Cerebellar nuclear complex (tissue), 1 donor: ENCODE data around the gene NKX2-8.

ENCODE experiments used
- DNase-seq, 2 experiments: peaks; one replicate each; lab custom pipeline; 2025; lab: John Stamatoyannopoulos, UW

Gene NKX2-8

DNA sequence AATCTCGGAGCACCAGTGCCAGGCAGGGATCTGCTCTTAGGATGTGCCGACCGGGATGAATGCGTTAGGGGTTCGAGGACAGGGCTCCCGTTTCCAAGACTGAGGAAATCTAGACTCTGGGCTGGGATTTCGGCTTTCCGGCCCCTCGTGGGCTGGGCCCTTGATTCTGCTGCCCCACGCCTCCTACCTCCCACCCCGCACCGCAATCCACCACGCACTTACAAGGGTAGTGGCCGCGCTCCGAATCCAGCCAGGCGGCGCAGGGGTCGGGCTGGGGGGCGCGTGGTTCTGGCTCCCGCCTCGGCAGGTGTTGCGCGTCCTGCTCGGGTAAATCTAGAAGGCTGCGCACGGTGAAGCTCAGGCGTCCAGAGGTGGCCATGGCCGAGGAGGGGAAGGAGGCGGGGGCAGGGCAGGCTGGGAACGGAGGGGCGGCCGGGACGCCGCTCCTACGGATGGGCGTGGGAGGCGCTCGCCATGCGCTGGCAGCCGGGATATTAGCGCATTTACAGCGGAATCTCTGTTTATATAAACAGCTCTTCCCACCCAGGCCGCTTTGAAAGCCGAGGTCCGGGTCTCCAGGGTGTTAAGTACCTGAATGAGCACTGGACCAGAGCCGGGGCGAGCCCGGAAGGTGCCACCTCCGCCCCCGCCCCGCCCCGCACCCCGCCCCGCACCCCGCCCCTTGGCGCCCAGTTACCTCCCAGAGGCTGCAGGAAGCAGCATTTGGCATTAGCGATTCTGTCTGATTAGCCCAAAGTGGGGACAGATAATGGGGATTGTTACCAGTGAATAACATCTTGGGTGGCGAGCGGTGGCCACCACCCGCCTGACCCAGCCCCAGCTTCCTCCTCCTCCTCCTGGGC is at the start of gene NKX2-8:
NKX2-8 (minus strand) TSS at position 604 of the 863 bp plus-strand sequence; CDS start at position 379, 225 bp downstream.
- no peak for DNase-seq

DNA sequence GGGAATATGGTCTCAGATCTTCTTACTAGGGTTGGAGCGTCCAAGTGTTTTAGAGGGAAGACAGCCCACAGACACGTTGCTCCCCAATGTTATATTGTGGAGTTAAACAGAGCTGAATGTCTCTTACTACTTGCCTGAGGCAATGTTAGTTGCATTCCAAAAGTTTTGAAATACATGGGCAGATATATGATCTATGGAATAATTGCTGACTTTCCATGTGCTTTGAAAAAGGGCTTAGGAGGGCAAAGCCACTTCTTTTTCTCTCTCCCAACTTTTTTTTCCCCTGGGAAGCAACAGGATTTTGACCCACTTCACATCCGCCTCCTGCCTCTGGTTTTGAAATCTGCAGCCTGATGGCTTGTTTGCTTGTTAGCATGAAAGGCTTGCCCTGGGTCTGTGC is 45.6 kb upstream of the NKX2-8 start:
- no peak for DNase-seq

DNA sequence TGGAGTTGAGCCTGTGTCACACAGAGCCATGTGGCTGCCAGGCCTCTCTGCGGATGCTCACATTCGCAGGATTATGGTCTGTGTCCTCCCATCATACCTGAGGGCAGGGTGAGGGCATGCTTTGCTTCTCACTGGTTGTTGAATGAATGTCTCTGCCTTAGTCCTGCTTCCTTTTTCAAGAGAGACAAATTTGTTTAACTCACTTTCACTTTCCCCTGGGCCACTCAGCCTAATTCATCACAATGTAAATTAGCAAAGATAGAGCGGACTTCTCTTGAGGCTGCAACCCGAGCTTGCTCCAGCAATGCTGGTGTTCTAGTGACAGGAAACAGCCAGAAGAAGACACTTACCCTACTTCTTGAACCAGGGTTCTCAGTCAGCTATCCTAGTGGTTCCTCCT is 43.7 kb upstream of the NKX2-8 start:
- DNase-seq = no peak

DNA sequence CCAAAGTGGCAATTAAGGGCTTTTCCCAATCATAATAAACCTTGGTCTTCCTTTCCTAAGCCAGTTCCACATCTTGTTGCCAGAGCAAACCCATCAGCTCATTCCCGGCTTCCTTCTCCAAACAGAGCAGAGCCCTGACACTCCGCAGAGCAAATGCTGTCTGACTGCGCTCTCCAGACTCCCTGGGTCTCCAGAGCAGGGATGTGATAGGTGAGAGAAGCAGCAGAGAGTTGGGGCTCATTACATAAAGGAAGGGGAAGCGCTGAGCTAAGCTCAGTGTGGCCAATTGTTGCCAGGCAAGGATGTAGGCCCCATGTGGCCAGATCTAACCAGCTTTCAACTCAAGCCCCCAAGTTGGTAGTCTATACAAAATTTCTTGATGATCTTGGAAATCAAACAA is 43.0 kb upstream of the NKX2-8 start:
- no peak for DNase-seq

DNA sequence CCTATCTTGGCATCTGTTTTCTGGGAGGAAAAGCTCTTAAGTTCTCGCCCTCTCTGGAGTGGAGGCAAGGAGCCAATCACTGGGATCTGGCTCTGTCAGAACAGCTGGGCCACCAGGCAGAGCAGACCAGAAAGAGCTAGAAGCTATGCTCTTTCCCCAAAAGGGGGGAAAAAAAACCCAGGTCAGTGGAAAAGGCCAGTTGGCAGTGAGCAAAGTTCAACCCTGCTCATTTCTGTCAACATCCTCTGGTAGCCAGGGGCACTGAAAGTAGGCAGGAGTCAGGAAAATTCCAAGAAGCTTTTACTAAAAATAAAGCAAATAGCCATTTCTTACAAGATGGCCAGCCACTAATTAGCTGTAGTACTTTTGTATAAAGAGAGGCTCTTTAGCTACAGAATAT is 42.6 kb upstream of the NKX2-8 start:
- DNase-seq = no peak

DNA sequence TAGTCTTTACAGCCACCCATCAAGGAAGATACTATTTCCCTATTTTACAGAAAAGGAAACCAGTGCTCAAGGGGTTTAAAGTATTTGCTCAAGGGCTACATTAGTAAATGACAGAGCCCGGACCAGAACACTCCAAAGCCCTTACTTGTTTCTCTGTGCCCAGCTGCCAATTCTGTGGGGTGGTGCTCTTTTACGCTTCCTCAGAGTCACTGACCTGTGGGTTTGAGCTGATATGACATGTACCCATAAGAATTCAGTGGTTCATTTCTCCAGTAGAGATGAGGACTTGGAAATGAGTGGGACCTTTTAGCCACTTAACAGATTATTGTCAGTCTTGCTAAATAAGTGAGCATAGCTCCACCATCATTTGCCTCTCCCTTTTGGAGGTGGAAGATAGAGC is 37.4 kb upstream of the NKX2-8 start:
- no peak for DNase-seq

DNA sequence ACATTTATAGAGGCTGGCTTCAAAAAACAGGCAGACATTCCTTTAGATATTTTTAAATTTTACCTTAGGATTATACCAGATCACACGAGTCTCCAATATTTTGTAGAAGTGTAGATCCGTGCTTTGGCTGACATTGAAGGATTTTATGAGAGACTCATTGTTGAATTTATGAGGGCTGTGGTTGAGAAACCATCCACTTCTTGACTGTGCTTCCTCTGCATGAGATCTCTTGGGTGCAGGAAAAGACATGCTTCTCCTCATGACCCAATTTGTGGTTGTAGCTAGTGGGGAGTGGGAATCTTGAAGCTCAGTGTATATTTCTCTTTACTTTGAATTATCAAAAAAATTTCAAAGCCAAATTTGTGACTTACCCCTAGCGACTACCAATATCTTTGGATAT is 36.7 kb upstream of the NKX2-8 start:
- no peak for DNase-seq

DNA sequence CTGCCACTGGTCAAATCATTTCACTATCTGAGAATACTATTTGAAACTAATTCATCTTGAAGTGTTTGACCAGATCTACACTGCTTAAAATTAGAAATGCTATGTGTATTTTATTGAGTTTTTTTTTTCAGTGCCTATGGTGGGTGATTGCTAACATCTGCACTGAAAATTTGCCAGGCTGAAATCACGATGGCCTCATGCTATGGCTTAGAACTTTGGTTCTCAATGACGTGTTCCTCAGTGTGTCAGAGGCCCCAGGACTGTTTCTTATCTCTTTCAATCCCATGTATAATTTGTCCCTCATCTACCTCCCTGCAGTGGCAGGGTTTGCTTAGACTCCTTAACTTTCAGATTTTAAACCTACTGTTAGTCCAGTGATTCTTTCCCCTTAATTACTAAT is 36.2 kb upstream of the NKX2-8 start:
- DNase-seq = no peak

DNA sequence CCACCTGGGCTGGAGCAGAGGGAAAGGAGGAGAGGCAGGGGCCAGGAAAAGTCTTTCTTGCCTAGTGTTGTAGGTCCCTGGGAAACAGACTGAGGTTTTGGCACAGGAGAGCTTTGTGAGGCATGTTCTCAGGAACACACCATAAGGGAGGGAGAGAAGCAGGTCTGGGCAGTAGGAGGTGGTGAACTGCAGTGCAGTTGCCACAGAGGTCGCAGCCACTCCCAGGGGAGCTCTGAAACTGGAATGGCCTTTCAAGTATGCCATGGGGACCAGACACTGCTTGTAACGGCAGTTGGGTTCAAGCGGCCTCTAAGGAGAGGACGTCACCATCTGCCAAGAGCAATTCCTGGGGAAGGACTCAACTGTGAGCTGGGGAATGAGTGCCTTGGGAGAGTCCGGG is 35.4 kb upstream of the NKX2-8 start:
- DNase-seq = no peak

DNA sequence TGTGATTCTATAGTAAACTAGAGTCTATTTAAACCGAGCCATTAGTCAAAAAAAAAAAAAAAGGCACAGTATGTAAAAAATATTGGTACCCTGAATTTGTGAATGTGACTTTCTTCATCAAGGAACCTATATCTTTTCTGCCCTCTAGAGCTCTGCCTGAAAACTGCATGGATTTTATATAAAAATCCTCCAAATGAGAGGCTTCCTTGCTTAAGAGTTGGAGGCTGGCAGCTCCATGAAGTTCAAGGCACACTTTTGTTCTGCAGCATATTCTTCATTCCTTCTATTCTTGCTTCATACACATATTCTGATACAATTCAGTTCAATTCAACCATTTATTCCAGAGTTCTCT is 23.1 kb upstream of the NKX2-8 start:
- no peak for DNase-seq

DNA sequence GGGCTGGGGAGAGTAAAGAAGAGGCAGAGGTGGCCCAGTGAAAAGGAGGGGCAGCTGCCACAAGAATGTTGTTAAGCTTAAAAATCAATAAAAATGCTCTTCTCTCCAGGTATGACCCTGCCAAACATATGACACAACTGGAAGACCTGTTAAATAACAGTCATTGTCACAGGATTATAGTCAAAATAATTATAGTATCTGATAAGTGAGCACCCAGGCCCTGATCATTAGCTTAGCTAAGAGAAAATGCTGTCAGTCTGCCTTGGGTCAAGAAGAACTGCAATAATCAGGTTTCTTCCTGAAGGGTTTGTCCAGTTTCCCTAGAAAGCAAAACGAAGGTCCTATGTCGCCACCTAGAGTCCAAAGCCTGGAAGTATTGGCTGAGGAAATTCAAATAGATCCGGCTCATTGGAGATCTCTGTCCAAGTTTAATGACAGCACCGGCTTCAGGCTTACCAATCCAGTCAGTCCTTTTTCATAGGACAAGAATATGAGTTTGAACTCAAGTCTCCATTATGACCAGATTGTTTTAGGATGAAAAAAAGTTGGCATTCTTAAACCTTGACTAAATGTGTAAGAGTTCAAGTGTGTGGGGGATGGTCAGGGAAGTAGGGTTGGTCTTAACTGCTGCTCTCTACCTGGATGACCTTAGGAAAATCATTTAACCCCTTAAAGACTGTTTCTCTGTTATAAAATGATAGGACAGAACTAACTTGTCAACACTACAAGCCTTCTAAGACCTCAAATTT is 22.5 kb upstream of the NKX2-8 start:
- no peak for DNase-seq

DNA sequence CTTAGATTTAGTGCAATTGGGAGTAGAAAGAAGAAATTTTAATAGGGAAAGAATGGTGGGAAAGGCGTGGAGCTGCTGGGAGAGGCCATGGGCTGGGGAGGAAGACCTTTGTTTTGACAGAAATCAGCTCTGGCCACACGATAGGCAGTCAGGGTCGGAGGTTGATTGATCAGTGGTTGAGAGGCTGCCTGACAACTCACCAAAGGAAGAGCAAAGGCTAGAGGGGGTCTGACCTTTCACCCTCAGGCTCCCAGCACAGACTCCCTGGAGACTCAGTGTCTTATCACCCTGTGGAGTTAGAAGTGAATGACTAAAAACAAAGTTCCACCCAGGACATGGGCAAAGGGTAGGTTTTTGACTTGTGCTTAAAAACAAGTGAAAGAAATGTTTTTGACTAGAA is 18.0 kb upstream of the NKX2-8 start:
- DNase-seq = no peak

DNA sequence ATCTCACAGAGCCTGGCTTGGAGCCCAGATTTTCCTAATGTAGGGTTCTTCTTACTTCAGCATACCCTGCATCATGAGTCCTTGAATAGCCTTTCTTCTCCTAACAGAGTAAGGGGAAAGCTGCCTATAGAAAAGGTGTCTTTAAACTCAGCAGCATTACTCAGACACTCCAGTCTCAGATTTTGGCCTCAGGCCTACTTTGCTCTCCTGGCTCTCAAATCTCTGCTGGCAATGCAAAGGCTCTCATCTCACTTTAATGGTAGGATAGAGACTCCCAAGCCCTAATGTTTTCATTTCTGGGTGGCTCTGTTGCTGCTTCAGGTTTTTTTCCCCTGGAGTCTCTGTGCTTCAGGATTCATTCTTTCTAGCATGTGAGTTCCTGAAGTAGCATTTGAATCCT is 9.1 kb upstream of the NKX2-8 start:
- no peak for DNase-seq

DNA sequence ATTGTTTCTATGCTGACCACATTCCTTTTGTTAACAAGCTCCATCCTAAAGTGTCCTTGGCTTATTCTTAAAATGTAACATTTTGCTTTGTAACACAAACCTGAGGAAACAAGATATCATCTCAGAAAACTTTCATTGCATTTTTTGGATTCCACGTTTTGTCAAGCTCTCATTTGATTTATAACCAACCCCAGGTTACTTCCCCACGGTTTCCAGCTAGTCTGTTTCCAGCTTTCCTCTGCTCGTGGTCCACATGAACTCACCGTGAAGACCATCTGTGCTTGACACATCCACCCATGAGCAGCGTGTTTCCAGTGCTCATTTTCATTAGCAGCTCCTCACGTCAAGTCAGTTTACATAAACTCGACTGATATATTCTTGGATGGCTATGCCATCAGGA is 6.4 kb upstream of the NKX2-8 start:
- DNase-seq = no peak

DNA sequence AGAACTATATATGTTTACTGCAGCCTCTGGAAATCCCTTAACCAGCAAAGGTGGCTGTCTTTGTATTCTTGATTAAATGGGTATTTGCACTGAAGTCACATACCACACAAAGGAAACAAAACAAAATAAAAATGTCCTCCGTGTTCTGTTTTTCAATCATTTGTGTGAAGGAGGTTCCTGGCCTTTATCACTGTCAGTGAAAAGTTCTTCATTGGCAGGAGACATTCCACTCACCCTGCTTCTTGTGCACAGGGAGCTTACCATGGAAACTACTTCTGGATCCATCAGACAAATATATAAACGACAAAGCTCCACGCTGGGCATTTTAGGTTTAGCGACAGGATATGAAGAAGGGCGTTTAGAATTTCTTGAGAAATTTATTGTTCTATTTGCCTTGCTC is 5.7 kb upstream of the NKX2-8 start:
- DNase-seq = no peak

DNA sequence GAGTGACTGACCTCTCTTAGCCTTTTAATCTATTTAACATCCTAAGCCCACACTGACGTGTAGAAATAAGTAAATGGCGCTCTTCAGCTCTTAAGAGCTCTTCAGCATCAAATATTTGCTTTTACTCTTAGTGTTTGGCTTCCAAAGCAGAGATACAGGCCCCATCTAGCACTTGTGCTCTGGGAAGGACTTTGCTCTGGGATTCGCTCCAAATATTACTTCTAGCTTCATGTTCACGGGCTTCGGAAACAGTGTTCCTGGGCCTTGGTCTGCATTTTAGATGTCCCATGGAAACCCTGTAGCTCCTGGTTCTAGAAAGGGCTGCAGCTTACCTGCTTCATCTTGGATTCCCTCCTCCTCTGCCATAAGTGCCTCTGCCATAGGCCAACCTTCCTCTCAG is 2.7 kb upstream of the NKX2-8 start:
- no peak for DNase-seq

DNA sequence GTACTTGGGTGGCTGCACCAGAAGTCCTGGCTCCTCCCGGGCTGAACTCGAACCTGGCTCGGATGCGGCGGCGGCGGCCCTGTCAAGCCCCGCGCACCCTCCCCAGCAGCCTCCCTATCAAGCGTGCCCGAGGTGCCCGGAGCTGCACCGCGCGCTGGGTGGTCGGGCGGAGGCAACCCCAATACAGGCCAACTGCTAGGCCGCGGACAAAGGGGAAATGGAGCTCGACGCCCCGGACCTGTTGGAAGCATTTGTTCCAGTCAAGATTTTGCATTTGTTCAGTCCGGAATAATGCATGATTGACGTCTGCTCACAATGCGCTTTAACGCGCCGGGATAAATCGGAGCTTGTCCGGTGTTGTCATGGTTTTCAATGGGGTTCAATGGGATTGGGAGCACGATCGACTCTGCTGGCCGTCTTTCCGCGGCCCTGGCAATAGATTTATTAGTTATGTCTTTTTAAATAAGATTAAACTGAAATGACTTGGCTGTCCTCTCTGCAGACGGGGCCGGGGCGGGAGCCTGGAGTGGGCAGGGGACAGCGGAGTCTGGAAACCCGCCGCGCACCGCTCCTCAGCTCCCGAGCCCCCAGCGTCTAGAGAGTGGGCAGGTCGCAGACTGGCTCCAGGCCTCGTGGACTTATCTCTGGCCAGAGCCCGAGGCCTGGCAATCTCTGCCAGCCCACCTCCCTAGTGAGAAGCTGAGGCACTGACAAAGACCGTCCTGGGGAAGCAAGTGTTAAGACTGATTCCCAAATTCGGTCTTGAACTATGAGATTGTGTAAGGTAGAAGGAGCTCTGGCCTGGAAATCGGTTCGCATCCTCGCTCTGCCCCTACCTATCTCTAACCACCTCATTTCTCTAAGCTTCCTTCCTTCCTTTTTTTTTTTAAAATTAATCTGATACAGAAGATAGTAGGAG is 1.7 kb upstream of the NKX2-8 start:
- DNase-seq = no peak

DNA sequence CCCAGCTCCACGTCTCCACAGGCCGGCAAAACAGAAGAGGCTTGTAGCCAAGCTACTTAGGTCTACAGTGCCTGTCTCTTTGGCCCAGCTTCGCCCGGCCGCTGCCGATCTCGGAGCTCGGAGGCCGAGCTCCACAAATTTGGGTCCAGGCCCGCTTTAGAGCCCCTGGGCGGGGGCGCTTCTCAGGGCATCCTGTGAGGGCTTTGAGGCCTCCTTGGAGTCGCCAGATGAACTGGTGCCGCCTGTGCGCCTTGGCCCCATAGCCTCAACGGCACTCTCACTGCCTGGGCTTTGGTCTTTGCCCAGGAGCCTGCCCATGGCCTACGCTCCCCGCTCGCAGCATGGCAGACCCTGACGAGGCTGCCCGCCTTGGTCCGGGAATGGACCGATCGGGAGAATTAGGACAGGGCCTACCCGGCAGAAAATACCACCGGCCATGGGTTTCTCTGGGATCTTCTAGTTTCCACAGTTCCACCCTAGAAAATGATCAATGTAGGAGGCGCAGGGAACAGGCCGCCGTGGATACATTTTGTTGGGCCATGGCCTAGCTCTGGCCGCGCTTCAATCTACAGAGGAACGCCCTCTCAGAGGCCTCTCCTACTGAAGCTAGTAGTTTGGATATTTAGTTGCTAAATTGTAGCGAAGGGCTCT is 953 bp upstream of the NKX2-8 start:
- DNase-seq = no peak

DNA sequence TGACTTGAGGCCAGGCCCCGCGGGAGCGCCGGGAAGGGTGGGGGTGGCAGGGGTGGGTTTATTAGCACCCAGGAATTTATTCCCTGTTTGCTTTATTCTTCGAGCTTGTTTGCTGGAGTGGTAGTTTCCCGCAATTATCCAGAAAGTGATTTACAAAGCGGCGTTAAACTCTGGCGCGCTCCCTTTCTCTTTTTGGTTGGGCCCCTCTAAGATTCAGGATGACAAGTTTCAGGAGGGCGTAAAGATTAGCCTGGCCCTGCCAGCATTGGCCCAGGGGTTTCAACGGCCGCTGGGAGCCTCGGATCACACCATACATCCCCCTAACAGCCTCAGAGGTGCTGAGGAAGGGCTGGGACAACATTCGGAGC is 444 bp upstream of the NKX2-8 start:
- DNase-seq = no peak

DNA sequence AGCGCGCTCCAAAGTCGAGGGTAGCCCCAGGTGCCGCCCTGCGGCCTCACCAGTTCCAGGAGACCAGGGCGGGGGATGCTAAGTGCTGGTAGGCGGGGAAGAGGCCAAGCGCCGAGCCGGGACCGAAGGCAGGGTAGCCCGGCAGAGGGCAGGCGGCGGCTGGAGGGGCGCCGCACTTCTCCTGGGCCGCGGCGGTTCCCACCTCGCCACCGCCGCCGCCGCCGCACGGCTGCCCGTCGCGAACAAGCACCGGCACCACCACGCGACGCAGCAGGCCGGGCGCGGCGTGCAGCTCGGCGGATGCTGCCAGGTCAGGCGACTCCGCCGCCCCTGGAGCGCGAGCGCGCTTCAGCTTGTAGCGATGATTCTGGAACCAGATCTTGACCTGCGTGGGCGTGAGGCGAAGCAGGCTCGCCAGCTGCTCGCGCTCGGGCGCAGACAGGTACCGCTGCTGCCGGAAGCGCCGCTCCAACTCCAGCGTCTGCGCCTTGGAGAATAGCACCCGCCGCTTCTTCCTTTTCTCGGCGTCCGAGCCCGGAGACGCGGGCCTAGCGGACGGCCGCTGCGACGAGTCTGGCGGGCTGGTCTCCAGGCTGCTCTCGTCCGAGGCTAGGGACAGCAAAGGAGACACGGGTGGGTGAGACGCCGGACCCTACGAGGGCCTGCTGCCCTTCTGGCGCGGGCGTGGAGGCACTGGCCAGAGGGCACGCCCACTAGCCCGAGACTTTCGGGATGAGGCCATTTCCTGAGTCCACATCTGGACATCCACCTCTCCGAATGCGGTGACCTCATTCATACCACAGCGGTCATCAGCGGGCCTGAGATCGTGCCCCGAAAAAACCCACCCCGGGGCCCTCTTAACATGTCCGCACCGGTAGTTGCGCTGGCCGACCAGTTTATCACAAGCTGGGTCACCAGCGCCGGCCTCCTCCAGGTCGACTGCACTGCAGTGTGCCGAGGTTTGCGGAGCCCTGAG is 1.3 kb downstream of the NKX2-8 start:
- DNase-seq = no peak
